HuH-7.5 (cell line): ENCODE results near the gene CCDC192.
"Not testable (repeated sequence)": the region's sequence is repeated elsewhere in the genome, so short reads cannot be mapped to it uniquely, and the experiment has no call there.

Experiments
- DNase-seq: peaks from one replicate; pipeline ENCODE4 v3.0.0; 2011; ENCODE audit warnings: low spot score

CCDC192 gene, protein sequence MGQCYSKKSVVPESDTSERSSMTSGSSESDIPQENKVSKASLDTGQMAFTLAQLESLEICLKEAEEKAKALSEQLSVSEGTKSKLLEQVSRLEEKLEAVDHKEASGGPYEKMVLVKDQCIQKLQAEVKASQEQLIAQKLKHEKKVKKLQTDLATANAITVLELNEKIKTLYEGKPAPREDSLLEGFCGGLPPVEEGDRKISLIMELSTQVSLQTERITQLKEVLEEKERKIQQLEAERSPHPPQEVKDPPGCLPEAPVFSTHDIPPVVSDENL

DNA sequence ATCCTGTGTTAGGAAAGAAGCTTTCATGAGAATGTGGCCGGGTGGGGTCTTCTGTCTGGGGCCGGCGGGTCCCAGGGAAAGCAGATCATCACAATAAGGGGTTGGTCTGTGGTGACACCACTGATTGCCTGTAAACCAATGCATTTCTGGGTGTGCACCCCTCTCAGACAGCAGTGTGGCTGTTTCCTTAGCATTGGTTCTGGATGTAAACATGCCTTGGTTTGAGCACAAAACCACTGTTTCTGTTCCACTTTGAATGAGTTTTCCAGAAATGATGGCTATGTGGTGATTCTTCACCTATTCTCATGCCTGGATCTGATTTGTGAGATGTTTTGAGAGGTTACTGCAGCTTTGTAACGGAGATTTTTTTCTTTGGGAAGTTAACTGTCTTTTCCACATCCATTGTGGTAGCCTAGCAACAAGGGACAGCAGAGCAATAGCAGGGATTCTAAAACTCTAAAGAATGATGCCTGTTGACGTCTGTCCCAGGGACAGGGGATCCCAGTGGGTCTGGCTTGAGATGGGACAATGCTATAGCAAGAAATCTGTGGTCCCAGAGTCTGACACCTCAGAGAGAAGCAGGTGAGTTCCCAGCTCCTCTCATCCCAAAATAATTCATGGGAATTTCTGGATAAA lies at the start of gene CCDC192:
TSS of gene CCDC192 (plus strand) at position 466 of the 636 bp plus-strand sequence. CDS start at position 521, 55 bp downstream.
- no peak for DNase-seq

GRCh38 chr5:127656825-127657224 lies 46.4 kb upstream of the CCDC192 start:
- no peak for DNase-seq

GRCh38 chr5:127660047-127660733 lies 43.0 kb upstream of the CCDC192 start:
- no peak for DNase-seq

GRCh38 chr5:127664093-127664492 lies 39.1 kb upstream of the CCDC192 start:
- DNase-seq: no peak

GRCh38 chr5:127665641-127666040 lies 37.5 kb upstream of the CCDC192 start:
- DNase-seq: no peak

DNA sequence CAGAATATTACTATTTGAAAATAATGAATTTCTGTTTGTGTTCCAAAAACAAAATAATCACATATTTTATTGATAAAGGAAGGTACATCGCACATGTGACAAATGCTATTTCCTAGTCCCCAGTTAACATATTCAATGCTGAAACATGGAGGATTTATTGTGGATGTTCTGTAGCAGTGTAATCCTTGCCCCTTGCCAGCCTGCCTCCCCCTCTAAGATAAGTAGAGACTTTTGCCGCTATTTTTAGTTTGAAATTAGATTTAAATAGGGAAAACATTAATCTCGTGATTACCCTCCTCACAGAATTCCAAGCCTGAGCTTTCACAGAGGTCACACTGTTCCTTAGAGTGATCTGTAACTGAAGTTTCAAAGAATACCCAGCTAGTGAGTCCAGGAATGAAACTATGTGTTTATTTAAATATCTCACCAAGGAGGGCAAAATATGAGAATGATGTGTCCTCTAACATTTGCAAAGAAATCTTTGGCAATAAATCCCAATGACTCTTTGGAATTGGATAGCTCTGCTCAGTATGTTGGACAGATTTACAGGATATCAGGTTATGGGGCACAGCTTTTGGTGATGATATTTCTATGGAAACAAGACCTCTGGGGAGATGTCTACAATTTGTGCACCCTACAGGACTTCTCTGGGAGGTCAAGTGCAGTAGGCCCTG lies 37.0 kb upstream of the CCDC192 start:
- DNase-seq: no peak

GRCh38 chr5:127667926-127668325 lies 35.3 kb upstream of the CCDC192 start:
- no peak for DNase-seq

DNA sequence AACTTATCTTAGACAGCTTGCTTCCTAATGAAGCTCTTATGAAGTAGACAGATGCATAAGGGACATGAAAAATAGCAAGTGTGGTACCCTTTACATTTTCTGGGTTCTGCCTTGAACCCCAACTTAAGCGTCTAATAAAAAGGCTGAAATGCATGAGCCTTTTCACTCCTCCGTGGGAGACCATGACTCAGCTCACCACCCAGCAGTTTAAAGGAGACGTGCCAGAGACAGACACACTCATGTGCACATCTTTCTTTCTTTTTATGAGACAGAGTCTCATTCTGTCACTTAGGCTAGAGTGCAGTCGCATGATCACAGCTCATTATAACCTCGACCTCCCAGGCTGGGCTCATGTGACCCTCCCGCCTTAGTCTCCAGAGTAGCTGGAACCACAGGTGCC lies 32.0 kb upstream of the CCDC192 start:
- DNase-seq: no peak

DNA sequence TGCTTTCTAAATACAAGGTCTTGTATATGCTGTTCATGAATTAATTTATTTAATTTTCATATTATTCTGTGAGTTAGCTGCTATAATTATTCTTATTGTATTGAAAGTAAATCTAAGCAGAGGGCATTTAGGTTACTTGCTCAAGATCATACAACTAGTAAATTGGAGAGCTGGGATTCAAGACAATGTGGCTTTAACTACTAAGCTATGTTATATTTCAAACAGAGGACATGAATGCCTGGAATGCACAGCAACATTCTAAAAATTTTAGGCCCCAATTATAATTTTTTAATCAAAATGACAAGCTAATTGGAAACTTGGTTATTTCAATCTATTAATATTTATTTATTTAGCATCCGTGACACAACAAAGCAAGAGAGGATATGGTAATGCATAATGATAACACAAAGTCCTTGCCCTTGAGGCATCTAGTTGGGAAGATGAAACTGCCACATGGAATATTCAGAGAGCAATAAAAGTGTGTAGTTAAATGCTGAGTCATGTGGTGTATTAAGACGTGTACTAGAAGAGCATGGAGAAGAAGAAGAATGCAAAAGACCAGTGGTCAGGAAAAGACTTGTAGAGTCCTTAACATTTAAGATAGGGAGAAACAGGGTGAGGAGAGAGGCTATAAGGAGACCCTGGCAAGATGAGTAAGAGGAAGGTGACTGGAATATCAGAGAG lies 29.9 kb upstream of the CCDC192 start:
- DNase-seq: no peak

- DNase-seq: not testable (repeated sequence)
These were observed 26.2 kb upstream of the CCDC192 start for GRCh38 chr5:127676951-127677350.

- DNase-seq: not testable (repeated sequence)
These were observed 23.4 kb upstream of the CCDC192 start for GRCh38 chr5:127679691-127680330.

DNA sequence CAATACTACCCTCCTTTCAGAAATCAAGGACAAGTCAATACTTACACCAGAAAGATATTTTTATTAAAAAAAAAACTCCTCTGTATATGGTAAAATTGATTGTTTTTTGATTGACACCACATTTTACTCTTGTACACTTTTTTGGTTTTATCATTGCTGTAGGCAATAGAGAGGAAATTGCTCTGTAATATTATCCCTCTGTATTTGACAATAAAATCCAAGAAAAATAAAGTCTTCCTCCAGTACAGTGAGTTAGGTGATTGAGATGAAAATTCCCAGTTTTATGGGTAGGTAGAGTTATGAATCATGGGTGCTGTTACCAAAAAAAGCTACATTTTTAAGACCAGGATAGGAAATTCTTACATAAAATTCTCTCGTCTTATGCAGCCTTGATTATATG lies 22.6 kb upstream of the CCDC192 start:
- DNase-seq: no peak

- no peak for DNase-seq
These were observed 20.2 kb upstream of the CCDC192 start for GRCh38 chr5:127683008-127683407.

- DNase-seq: no peak
These were observed 18.3 kb upstream of the CCDC192 start for GRCh38 chr5:127684726-127685467.

DNA sequence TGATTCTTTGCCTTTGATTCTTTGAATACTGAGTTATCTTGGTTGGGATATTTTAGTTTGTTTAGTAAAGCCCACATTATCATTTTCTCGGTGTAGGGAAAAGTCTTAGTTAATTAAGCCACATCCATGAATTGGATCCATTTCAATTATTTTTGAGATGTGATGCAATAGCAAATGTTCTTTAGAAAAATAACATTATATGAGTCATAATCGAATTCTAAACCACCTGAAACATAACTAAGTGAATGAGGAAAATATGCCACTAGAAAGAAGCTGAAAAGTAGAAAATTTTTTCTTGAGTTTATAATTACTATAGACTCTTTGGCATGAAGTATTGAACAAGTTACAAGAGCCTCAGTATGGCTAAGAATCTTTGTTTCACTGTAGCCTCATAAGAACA lies 17.5 kb upstream of the CCDC192 start:
- DNase-seq: no peak

DNA sequence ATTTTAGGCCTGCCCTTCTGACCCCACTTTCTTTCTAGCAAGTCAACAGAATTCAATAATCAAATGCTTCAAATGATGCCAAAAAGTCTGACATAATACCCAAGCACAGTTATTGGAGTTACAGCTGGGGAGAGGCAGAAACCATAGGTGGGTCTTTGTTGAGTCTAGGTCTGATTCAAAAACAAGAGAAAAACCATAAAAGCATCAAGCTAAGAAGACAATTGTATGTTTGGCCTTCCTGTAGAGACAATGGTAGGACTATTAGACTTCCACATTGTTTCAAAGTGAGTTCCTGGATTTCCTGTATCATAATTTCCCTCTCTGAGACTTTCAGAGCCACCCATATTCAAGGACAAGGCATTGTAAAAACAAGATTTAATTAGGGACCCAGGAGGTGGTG lies 16.8 kb upstream of the CCDC192 start:
- DNase-seq: no peak

DNA sequence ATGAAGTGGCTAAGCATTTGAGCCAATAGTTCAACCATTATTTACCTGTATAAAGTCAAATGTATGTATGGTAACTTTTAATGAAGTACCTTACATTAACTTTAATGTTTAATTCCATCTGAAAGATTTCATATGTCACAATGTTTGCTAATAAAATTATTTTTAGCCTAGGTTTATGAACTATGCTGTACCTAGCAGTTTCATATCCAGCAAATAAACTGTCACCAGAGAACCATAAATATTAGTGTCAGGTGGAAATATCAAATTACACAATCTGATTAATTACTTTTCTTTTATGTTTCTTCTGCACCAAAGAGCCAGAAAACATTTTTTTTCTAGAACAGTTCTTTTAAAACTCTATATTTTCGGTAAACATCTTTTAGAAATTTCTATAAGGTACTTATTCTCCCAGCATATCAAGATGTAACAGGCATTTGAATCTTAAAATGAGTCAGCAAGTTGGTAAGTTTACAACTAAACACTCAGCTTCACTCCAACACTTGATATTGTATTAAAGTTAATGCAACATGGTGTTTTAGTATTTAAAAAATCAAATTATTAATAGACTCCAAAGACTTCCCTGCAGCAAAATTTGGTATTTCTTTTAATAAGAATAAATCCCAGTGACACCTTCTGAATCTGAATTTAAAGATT lies 8.5 kb upstream of the CCDC192 start:
- DNase-seq: no peak

- no peak for DNase-seq
These were observed 7.8 kb upstream of the CCDC192 start for GRCh38 chr5:127695346-127695745.

GRCh38 chr5:127696683-127697082 lies 6.5 kb upstream of the CCDC192 start:
- no peak for DNase-seq

DNA sequence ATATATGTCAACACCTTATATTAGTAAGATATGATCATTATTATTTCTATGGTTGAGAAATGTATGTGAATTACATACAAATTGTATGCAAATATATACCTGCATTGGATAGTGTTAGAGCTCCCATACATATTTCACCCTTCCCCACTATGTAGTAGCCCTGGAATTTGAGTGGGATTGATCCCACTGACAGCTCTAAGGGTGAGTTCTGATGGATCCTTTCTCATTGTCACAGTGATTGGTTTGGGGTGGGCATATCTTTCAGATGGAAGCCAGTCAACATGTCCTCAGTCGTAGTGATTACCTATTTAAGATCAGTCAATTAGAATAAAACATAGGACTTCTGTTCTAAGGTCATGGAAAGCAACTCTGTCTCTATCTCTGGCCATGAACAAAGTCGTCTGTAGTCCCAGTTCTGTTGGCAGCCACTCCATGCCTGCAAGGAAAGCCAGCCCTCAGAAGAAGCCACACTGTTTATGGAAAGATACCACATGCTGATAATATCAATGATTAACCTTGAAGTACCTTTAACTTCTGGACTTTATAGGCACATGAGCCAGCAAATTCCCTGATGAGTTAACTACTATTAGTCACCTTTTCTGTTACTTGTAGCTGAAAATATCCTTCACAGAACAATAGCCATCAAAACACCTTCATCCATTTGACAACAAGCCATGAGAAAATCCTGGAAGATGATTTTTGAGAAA lies 5.1 kb upstream of the CCDC192 start:
- DNase-seq: no peak
